Stimulated activated naive B cell treated with anti-CD40 and anti-IgM and Interleukin-4, amounts not matched to agents 10 μg/mL and 1 μg/mL and 100 μg/mL, for 72 hours (primary cell): Measurements from ENCODE around the gene DGKQ.
"Not testable (repeated sequence)": the region's sequence is repeated elsewhere in the genome, so short reads cannot be mapped to it uniquely, and the experiment has no call there.

Experiments
- ATAC-seq, 2 donors: fragments of 150-1000 bp; cut with Tn5 transposase; replicated peaks; 2 replicates each; pipeline ENCODE4 v1.10.0; 2021; ENCODE audit warnings: moderate library complexity in 1 of 2
- DNase-seq: peaks from one replicate; pipeline ENCODE4 v3.0.0; 2021
- H3K27ac Mint-ChIP-seq: one replicate; pipeline ENCODE4 v1.8.0; 2022; ENCODE audit warnings: mild to moderate bottlenecking, mixed read lengths
- H3K27me3 Mint-ChIP-seq, 2 donors: one replicate each; pipeline ENCODE4 v1.8.0; 2022; ENCODE audit warnings: mixed read lengths in 2 of 2
- H3K36me3 Mint-ChIP-seq, 2 donors: one replicate each; pipeline ENCODE4 v1.8.0; 2022; ENCODE audit warnings: mixed read lengths in 2 of 2, mild to moderate bottlenecking in 1 of 2
- H3K4me1 Mint-ChIP-seq, 2 donors: one replicate each; pipeline ENCODE4 v1.8.0; 2022; ENCODE audit warnings: mixed read lengths in 2 of 2, mild to moderate bottlenecking in 1 of 2
- H3K4me3 Mint-ChIP-seq, 2 donors: one replicate each; pipeline ENCODE4 v1.8.0; 2022; ENCODE audit warnings: mild to moderate bottlenecking in 2 of 2, mixed read lengths in 2 of 2, moderate library complexity in 1 of 2
- H3K9me3 Mint-ChIP-seq, 2 donors: one replicate each; pipeline ENCODE4 v1.8.0; 2022; ENCODE audit warnings: mixed read lengths in 2 of 2, mild to moderate bottlenecking in 1 of 2

Gene DGKQ

DNA sequence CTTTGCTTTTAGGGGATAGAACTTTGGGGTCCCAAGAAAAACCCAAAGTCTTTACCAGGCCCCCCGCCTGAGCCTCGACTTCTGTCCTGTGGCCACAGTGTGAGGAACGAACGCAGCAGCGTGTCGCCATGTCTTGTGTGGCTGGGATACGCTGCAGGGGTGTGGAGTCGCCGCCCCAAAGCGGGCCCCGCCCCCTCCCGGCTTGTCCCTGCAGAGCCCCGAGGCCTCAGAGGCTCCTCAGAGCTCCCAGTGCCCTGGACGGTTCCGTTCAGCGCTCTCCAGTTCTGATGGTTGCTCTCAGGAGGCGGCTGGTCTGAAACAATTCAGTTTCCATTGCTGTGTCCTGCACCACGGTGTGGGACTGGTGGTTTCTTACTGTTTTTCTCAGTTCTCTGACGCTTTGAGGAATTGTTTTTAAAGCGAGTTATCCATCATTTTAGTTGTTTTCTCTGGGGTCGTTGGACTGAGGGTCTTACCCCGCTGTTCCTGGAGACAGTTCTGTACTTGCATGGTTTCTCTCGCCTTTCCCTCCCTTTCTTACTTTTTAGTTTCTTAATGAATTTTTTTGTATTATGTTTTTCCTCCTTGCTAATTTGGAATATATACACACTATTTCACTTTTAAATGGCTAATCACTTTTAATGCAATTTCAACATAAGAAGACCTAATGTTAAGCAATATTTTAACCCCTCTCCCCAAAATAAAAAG is 11.9 kb upstream of the DGKQ start:
- Mint-ChIP-seq H3K9me3 (no peaks in the 10 kb centered on the region), H3K4me3 (peak overlapping the region; percentile 57 to 77), H3K36me3 (peaks cover 0 to 4% of the 10 kb centered on the region in 2 donors), H3K4me1 (peaks cover 4 to 25% of the 10 kb centered on the region in 2 donors), H3K27me3 (no peaks in the 10 kb centered on the region), H3K27ac (no peak overlapping the region)
- DNase-seq (peak; percentile 55), ATAC-seq (peak; percentile 62 to 66)

DNA sequence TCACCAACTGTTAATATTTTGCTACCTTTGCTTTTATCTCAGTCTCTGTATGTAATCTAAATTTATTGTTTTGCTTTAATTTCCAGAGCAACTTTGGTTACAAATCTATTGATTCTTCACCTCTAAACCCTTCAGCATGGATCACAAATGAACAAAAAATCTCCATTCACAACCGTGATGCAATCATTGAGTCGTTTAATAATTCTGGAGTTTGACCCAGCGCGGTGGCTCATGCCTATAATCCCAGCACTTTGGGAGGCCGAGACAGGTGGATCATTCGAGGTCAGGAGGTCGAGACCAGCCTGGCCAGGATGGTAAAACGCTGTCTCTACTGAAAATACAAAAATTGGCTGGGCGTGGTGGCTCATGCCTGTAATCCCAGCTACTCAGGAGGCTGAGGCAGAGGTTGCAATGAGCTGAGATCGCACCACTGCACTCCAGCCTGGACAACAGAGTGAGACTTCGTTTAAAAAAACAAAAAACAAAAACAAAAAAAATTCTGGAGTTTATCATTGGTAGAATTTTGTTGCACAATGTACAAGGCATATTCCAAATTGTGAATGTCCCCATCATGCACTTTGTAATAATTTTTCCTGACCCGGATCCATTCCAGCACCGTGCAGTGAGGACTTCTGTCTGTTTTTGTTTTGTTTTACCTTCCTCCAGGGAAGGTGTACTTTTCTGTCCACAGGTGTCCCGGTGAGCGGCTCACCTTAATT is 11.1 kb upstream of the DGKQ start:
- DNase-seq (no peak), ATAC-seq (no peak)
- Mint-ChIP-seq H3K27me3 (no peaks in the 10 kb centered on the region), H3K27ac (no peak overlapping the region), H3K36me3 (peaks cover 0 to 2% of the 10 kb centered on the region in 2 donors), H3K4me3 (peak overlapping the region; percentile 57 to 77), H3K9me3 (no peaks in the 10 kb centered on the region), H3K4me1 (peaks cover 4 to 25% of the 10 kb centered on the region in 2 donors)

DNA sequence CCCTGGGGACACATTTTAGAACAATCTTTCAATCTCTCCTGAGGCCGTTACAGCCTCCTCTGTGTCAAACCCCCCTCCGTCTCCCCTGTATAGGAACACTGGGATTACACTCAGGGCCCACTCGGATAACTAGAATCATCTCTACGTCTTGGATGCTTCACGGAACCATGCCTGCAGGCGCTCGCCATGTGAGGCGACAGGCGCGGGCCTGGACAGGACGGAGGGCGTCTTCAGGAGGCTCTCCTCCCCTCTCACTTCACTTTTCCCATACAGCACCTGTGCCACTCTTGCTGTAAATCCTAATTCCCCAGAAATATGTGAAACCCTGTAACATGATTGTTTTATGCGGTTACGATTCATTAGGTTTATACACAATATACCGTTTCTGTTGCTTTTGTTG is 9.4 kb upstream of the DGKQ start:
- DNase-seq (no peak), ATAC-seq (no peak)
- Mint-ChIP-seq H3K4me1 (peaks cover 4 to 17% of the 10 kb centered on the region in 2 donors), H3K9me3 (no peaks in the 10 kb centered on the region), H3K36me3 (no peaks in the 10 kb centered on the region), H3K27ac (no peak overlapping the region), H3K27me3 (no peaks in the 10 kb centered on the region), H3K4me3 (no peak overlapping the region)

DNA sequence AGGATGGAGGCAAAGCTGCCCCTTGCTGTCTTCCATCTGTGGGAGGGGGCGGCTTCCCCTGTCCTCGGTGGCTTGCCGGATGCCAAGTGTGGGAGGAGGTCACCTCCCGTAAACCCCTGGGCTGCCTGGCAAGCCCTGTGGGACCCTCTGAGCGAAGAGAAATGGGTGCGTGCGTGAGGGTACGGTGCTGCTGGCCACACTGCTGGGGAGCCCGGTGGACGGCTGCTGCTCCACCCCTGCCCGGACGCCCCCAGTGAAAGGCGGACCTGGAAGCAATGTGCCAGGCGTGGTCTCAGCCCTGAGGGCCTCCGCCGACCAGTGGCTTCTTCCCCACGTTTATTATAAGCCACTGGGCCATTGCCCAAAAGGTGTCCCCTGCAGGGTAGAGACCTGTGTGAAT is 8.9 kb upstream of the DGKQ start:
- no peaks in the 10 kb centered on the region for H3K36me3 Mint-ChIP-seq
- H3K9me3 Mint-ChIP-seq, result no peaks in the 10 kb centered on the region
- no peak for DNase-seq
- peaks cover 0 to 12% of the 10 kb centered on the region in 2 donors for H3K4me1 Mint-ChIP-seq
- no peak overlapping the region for H3K4me3 Mint-ChIP-seq
- H3K27ac Mint-ChIP-seq, result no peak overlapping the region
- no peaks in the 10 kb centered on the region for H3K27me3 Mint-ChIP-seq
- no peak for ATAC-seq

DNA sequence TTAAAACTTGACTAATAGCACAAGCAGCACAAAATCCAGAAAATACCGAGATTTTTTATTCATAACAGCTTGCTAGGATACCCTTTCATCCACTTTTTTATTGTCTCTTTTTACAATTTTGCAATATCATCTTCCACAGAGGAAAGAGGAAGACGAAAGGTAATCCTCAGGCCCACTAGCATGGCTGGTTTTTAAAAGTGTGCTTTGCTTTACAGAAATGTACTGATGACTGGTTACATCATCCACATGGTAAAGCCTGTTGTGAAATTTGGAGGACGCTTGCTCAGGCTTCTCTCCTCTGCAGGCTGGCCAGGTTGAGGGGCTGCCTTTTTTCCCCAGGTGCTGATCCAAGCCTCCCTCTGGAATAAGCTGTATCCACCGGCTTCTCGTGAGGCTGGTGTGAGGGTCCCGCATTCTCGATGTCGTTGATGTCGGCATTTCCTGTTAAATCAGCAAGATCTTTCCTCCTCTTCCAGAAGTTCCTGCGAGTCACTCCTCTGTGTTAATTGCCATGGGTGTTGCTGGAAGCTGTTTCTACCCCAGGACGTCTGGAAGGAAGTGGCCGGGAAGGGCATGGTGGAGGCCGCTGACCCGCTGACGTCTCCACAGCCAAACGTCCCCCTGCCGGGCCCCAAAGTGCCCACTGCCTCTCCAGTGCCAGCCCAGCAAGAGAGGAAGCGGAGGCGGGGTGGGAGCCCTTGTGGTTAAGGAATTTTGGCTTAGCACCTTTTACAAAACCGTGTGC is 5.8 kb upstream of the DGKQ start:
- Mint-ChIP-seq H3K9me3 (no peaks in the 10 kb centered on the region), H3K27ac (no peak overlapping the region), H3K4me1 (no peaks in the 10 kb centered on the region), H3K4me3 (no peak overlapping the region), H3K27me3 (no peaks in the 10 kb centered on the region), H3K36me3 (no peaks in the 10 kb centered on the region)
- no peak for DNase-seq
- ATAC-seq, result no peak

DNA sequence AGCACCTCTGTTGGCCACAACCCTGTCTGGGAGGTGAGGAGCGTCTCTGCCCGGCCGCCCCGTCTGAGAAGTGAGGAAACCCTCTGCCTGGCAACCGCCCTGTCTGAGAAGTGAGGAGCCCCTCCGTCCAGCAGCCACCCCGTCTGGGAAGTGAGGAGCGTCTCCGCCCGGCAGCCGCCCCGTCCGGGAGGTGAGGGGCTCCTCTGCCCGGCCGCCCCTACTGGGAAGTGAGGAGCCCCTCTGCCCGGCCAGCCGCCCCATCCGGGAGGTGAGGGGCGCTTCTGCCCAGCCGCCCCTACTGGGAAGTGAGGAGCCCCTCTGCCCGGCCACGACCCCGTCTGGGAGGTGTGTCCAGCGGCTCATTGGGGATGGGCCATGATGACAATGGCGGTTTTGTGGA is 2.6 kb upstream of the DGKQ start:
- H3K27ac Mint-ChIP-seq, H3K27me3 Mint-ChIP-seq, H3K4me3 Mint-ChIP-seq, H3K36me3 Mint-ChIP-seq, ATAC-seq, H3K9me3 Mint-ChIP-seq, DNase-seq: not testable (repeated sequence)
- peaks cover 5 to 16% of the 10 kb centered on the region in 2 donors for H3K4me1 Mint-ChIP-seq

DNA sequence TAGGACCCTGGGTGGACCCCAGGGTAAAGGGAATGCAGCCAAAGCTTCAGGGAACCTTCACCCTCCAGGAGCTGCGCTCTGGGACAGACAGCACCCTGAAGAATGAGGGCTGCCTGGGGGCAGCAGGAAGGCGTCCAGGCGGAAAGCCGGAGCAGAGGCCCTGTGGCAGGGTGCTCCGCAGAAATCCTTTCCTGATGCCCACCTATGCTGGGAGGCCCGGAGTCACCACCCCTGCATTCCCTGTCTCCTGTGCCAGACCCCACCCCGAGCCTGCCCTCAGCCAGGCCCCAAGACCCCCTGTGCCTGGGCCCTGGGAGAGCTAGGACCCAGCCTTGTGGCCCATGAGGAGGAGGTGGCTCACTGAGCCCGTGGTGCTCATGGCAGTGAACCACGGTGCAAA is 1.3 kb upstream of the DGKQ start:
- Mint-ChIP-seq H3K4me1 (peaks cover 9 to 23% of the 10 kb centered on the region in 2 donors), H3K27me3 (no peaks in the 10 kb centered on the region), H3K4me3 (no peak overlapping the region), H3K36me3 (peaks cover 0 to 6% of the 10 kb centered on the region in 2 donors), H3K27ac (no peak overlapping the region), H3K9me3 (no peaks in the 10 kb centered on the region)
- DNase-seq (no peak), ATAC-seq (no peak)

DNA sequence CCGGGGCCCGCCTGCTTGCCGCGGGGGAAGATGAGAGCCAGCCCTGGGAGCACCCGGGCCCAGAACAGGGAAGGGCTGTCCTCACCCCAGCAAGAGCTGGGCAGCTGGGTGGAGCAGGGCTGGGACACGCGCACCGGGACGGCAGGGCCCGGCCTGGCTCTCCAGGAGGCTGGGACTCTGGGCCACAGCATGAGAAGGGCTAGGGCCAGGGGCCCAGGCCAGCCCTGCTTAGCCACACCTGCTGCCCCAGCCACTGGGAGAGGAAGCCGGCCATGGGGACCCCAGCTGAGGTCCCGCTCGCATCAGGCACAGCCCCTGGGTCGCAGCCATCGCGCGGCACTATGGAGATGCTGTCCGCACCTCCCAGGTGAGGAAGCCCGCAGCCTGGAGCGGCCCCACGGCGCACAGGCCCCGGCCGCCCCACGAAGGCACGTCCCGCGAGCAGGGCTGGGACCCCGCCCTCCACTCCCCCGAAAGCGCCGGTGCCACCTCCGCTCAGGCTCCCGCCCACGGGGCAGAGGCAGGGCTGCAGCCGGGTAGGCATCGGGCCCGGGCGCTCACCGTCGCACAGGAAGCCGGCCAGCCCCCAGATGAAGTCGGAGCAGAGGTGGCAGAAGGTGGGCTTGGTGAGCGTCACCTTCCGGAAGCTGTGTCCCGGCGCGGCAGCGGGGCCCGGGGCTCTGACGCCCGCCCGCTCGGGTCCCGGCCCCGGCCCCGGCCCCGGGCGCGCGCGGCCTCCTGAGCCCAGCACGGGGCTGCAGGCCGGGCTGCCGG is 531 bp downstream of the DGKQ start:
- no peak overlapping the region for H3K27ac Mint-ChIP-seq
- H3K27me3 Mint-ChIP-seq, result no peaks in the 10 kb centered on the region
- H3K36me3 Mint-ChIP-seq, result peaks cover 1 to 6% of the 10 kb centered on the region in 2 donors
- H3K4me3 Mint-ChIP-seq, result peak overlapping the region; percentile 69 to 83
- peaks cover 9 to 31% of the 10 kb centered on the region in 2 donors for H3K4me1 Mint-ChIP-seq
- DNase-seq (peak; percentile 33), ATAC-seq (peak; percentile 55 to 60)
- H3K9me3 Mint-ChIP-seq, result no peaks in the 10 kb centered on the region

DNA sequence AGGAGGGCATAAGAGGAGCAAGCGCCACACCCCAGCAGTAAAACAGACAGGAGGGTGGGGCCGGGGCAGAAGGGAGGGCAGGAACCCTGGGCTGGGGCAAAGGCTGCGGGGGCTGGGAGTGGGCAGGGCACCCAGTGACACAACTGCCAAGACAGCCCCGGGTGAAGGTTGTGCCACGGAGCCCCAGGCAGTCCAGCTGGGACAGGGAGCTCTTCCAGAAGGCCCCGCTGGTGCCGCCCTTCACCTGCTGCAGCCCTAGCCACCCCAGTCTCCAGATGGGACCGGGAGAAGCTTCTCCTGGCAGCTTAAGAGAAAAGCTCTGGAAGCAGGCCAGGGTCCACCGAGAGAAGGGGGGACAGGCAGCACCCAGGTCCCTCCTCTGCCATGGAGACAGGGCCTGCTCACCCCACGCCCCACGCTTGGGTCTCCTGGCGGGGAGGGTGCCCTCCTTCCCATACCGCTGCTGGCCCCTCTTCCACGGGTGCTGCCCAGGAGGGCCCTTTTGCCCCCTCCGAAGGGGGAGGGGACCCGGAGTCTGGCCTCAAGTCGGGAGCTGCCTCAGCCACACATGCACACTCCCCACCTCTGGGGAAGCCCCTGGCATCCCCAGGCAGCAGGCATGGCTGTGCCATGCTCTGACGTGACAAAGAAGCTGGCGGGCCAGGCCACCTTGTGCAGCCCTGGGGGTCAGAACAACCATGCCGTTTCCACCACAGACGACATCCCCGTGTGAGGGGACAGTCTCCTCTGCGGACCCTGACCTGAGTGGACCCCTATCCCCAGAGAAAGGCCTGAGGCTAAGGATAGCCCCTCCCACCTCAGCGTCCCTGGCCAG is 1.5 kb downstream of the DGKQ start:
- DNase-seq (no peak), ATAC-seq (no peak)
- Mint-ChIP-seq H3K4me1 (peaks cover 9 to 31% of the 10 kb centered on the region in 2 donors), H3K4me3 (peak overlapping the region; percentile 69 to 83), H3K9me3 (no peaks in the 10 kb centered on the region), H3K27ac (no peak overlapping the region), H3K36me3 (peaks cover 1 to 6% of the 10 kb centered on the region in 2 donors), H3K27me3 (no peaks in the 10 kb centered on the region)

DNA sequence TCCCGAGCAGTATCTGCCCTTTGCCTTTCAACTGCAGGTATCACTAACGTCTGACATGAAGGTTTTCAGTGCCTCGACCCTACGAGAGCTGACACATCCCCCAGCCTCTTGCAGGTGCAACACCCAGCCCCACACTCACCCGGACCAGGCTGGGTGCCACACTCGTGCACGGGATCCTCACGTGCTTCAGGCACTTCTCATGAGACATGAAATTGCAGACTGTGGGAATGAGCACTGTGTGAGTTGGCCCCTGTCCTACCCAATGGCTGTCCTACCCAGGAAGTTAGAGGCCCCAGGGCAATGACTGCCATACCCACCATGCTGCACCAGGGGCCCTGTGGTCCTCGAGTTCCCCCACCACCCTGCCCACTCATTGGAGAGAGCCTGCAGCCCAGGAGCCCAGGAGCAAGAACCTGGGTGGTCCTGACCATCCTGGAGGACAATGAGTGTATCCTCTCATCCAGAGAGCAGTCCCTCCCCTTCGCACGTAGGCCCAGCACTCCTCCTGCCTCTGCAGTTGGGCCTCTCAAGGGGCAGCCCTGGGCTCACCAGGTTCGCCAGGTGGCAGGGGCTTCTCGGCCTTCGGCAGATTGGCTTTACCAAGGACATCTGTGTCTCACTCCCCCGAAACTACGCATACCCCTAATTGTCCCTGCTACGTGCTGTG is 2.4 kb downstream of the DGKQ start:
- H3K27me3 Mint-ChIP-seq, result no peaks in the 10 kb centered on the region
- H3K9me3 Mint-ChIP-seq, result no peaks in the 10 kb centered on the region
- peaks cover 9 to 31% of the 10 kb centered on the region in 2 donors for H3K4me1 Mint-ChIP-seq
- H3K36me3 Mint-ChIP-seq, result peaks cover 1 to 6% of the 10 kb centered on the region in 2 donors
- H3K4me3 Mint-ChIP-seq, result peak overlapping the region; percentile 50 to 56
- H3K27ac Mint-ChIP-seq, result no peak overlapping the region
- ATAC-seq (no peak), DNase-seq (no peak)

DNA sequence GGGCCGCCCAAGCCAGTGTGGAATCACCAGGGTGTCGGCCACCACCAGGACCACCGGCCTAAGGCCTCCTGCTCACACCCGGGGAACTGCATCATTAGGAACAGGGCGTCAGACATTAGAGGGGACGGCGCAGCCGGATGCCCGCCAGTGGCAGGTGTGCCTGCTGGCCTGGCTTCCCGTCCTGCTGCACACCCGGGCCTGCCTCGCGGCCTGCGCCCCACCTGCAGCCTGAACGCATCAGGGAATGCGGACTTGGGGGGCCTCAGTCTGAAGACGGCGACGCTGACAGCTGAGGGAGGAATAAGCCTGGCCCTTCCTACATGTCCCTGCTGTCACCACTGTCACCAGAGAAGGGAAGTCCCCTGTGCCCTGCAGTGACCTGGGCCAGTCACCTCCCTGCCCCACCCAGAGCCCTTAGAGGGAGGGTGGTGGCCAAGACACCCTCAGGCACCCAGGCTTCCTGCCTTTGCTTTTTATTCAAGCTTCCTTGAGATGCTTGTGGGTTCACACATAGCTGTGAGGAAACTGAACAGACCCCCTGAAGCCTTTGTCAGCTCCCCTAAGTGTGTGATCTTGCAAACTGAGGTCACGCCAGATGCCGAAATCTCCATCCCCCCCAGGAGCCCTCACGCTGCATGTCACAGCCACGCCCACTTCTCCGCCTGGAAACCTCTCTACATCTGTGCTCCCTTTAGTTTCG is 3.2 kb downstream of the DGKQ start:
- peaks cover 9 to 31% of the 10 kb centered on the region in 2 donors for H3K4me1 Mint-ChIP-seq
- H3K36me3 Mint-ChIP-seq, result peaks cover 1 to 6% of the 10 kb centered on the region in 2 donors
- no peak overlapping the region for H3K27ac Mint-ChIP-seq
- no peaks in the 10 kb centered on the region for H3K27me3 Mint-ChIP-seq
- DNase-seq, result no peak
- ATAC-seq, result no peak
- H3K4me3 Mint-ChIP-seq, result no peak overlapping the region
- H3K9me3 Mint-ChIP-seq, result no peaks in the 10 kb centered on the region

DNA sequence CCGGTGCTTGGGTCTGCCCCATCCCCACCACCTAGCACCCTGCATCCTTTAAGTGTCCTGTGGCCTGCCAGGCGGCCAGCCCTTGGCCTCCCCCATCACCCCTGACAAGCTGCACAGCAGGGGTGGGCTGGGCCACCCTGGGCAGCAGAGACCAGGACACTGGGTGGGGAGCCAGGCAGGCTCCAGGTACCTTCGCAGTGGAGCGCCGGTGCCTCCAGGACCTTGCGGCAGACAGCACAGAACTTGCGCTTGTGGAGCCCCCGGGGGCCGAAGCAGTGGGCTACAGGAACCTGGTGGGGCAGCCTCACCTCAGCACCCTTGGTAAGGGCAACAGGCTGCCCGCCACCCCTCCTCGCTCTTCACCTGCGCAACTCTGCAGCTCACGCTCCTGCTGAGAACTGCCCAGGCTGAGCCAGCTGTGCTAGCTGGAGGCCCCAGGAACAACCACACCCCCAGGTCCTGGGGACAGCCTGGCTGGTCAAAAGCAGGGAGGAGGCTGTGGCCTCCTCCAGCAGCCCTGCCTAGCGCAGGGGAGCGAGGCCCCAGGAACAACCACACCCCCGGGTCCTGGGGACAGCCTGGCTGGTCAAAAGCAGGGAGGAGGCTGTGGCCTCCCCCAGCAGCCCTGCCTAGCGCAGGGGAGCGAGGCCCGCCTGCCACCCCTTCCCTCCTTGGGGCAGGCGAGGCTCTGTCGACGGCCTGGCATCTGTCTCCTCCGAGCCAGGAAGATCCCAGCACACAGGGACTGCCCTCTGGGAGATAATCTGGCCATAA is 4.6 kb downstream of the DGKQ start:
- peaks cover 1 to 7% of the 10 kb centered on the region in 2 donors for H3K36me3 Mint-ChIP-seq
- no peaks in the 10 kb centered on the region for H3K27me3 Mint-ChIP-seq
- ATAC-seq (no peak), DNase-seq (no peak)
- H3K4me3 Mint-ChIP-seq, result peak overlapping the region in 1 of 2 donors; percentile 21
- H3K4me1 Mint-ChIP-seq, result peaks cover 9 to 31% of the 10 kb centered on the region in 2 donors
- H3K9me3 Mint-ChIP-seq, result no peaks in the 10 kb centered on the region
- H3K27ac Mint-ChIP-seq, result no peak overlapping the region
